Head of caudate nucleus (tissue), 42 donors: ENCODE results near the gene AGMO.
"Not testable (repeated sequence)": the region's sequence is repeated elsewhere in the genome, so short reads cannot be mapped to it uniquely, and the experiment has no call there.

Experiments used
- DNase-seq, 42 donors: peaks; one replicate each; pipeline versions ENCODE4 v3.0.0 to v3.0.0-alpha.2; 2020 to 2021; ENCODE audit warnings: mixed read lengths in 7 of 42
- intact Hi-C: fragments of 100-400 bp; cut with DNase I; formaldehyde crosslinking; loops from one replicate; pipeline ENCODE4 v1.15.0; 2022

Gene AGMO

GRCh38 chr7:15303357-15303756, 258.5 kb downstream of the AGMO start:
- no peak for DNase-seq
- intact Hi-C loops, result loop anchor here (10.0 kb wide), 1 partner anchor 251 kb away; no protein-coding TSS in a partner anchor

- not testable (repeated sequence) for DNase-seq
- intact Hi-C loops, result loop anchor here (10.0 kb wide), 1 partner anchor 254 kb away; no protein-coding TSS in a partner anchor
These were observed 260.8 kb downstream of the AGMO start for GRCh38 chr7:15300986-15301385.

DNA sequence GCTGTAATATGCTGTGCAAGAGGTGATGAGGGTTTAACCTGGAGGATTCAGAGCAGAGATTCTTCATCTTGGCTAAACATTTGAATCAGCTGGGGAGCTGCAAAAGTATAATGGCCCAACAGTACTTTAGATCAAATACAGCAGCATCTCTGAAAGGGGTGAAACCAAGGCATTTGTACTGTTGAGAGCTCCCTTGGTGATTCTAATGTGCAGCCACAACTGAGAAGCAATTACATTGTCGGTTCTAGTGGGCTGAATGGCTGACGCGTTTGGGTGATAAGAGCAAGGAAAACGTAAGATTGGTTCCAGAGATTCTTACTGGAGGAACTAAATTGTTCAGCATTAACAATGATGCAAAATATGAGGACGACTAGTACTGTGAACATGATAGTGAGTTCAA, 269.7 kb downstream of the AGMO start:
- intact Hi-C loops, result no loop called here
- no peak for DNase-seq

GRCh38 chr7:15291699-15292098, 270.1 kb downstream of the AGMO start:
- intact Hi-C loops, result no loop called here
- DNase-seq, result no peak

DNA sequence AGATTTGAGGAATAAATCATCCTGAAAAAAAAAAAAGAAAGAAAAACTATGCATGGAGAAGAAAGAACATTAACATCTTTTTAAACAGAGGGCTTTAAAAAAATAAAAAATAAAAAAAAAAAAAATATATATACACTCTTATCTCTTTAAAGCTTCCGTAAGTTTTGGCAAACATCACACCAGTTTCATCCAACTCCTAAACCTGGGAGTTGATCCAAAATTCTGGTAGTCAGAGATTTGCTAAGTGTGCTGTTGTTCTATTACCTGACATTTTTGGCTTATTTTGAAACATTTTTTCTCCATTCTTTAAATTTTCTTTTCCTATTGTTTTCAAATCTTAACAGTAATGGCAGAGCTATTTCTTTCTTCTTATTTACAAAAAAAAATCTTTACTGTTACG, 273.1 kb downstream of the AGMO start:
- intact Hi-C loops, result no loop called here
- no peak for DNase-seq

DNA sequence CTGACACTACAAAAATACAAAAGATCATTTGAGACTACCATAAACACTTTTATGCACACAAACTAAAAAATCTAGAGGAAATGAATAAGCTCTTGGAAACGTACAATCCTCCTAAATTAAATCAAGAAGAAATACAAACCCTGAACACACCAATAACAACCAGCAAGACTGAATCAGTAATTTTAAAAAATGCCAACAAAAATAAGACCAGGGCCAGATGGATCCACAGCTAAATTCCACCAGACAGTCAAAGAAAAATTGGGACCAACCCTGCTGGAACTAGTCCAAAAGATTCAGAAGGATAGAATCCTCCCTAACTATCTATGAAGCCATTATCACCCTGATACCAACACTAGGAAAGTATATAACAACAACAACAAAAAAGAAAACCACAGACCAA, 277.4 kb downstream of the AGMO start:
- DNase-seq, result no peak
- intact Hi-C loops, result no loop called here

GRCh38 chr7:15280078-15280733, 281.6 kb downstream of the AGMO start:
- intact Hi-C loops, result no loop called here
- DNase-seq, result no peak

DNA sequence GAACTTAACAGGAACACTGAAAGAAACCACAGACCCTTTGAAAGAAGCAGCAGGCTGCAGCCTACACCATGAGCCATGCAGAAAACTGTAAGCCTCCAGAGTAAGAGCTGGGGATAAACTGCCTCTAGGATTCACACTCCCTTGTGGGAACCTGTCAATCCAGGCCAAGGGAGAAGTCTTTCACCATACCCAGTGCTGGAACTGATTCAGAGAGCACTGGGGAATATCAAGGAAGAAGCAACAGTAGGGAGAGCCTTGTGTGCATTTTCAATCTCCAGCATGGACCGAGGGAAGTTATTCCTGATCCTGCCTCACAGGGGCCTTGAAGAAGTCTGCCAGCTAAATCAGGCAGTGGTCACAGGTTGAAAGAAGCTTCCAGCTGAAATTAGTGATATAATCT, 282.2 kb downstream of the AGMO start:
- DNase-seq, result no peak
- intact Hi-C loops, result no loop called here

DNA sequence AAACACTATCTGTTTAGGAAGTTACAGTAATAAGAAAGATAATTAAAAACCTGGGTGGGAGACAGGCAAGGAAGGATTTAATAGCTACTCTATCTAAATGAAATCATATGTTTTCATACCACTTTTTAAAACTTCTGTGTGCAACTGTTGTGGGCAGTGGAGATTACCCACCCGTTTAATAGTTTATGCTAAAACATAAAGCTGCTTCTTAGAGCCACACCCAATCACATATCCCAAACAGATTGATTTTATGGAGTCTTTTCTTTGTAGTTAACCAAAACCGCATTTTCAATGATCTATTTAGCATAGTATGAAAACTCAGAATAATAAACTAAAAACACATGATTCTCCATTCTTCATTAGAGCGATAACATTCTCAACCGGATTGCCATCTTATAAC, 304.1 kb downstream of the AGMO start:
- DNase-seq, result no peak
- intact Hi-C loops, result no loop called here

DNA sequence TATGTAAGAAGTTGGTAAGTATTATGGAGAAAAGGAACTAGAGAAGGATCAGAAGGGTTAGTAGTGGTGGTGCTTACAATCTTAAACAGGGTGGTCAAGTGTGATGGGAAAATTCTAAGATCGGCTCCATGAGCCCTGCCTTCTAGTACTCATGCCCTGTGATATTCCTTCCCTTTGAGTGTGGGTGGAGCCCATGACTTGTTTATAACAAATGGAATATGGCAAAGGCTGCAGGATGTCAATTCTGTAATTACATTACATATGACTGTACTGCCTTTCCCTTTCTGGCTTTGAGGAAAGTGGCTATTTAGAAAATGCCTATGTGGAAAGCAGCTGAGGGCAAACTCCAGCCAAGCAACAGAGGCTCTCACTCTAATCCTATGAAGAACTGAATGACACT, 309.6 kb downstream of the AGMO start:
- intact Hi-C loops, result no loop called here
- DNase-seq, result no peak

GRCh38 chr7:15248514-15248913, 313.3 kb downstream of the AGMO start:
- intact Hi-C loops, result no loop called here
- no peak for DNase-seq

- intact Hi-C loops, result no loop called here
These were observed 316.0 kb downstream of the AGMO start for GRCh38 chr7:15245831-15246230.

GRCh38 chr7:15239801-15240200, 322.0 kb downstream of the AGMO start:
- DNase-seq, result no peak
- intact Hi-C loops, result no loop called here

More at GRCh38 chr7:15245831-15246230, 316.0 kb downstream of the AGMO start:
- DNase-seq, result no peak

DNA sequence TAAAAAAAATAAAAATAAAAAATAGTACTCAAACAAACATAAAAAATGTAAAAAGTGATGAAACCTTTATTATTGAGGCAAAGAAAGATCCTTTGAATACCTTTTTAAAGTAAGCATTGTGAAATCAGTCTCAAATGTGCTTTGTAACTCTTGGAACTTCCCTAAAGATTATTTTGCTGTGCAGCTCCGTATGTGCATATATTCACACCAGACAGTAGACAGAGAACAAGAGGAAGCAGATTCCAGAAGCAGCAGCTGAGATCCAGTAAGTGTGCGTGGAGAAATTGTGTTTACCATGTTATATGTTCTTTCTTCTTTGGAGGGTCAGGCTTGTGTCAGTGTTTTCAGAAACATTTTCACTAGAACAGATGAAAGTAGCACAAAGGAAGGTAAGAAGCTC, 324.9 kb downstream of the AGMO start:
- intact Hi-C loops, result no loop called here
- no peak for DNase-seq

DNA sequence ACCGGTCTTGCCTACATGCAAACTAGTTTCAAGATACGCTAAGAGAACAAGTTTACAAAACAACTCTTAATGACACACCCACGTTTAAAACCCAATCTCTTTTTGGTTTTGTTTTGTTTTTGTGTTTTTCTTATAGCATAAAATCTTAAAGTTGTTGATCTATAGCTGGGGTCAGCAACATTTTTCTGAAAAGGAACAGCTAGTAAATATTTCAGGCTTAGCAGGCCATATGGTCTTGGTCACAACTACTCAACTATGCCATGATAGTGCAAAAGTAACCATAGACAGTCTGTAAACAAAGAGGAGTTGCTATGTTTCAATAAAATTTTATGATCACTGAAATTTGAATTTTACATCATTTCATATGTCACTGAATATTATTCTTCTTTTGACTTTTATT, 327.4 kb downstream of the AGMO start:
- DNase-seq, result no peak
- intact Hi-C loops, result no loop called here

DNA sequence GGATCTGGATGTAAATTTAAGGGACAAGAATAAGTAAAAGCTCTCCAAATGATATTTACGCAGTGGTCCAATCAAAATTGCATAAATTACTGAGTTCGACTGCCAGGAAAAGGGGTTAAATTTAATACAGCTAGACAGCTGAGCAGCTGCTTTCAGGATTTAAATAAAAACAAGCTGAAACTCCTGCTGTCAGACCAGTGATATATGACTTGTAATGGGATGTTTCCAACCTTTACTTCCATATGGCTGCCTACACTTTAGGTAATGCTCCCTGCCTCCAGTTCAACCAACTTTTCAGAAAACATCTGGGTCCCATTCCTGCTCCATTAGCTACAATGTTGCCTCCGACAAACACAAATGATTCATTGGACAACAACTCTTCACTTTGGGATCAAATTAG, 333.0 kb downstream of the AGMO start:
- intact Hi-C loops, result no loop called here
- no peak for DNase-seq

DNA sequence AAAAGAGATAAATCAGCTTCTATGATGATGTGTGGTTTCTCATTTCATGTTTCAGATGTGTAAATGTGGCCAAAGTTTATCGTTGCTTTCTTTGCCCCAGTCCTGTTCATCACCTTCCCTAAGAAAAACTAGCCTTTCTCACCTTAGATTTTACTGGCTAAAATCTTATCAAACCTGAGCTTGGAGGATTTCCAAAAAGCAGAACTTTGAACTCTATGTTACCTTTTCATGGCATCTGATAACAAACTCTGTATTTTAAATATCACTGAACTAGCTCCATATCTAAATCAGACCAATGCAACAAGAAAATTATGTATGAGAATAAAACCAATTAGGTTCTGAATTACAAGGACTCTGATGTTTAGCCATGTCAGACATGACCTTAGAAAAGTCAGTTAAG, 335.8 kb downstream of the AGMO start:
- no peak for DNase-seq
- intact Hi-C loops, result no loop called here

- DNase-seq, result no peak
- intact Hi-C loops, result no loop called here
These were observed 342.1 kb downstream of the AGMO start for GRCh38 chr7:15219758-15220157.

- DNase-seq, result no peak
- intact Hi-C loops, result no loop called here
These were observed 343.6 kb downstream of the AGMO start for GRCh38 chr7:15218261-15218660.

- no peak for DNase-seq
- intact Hi-C loops, result no loop called here
These were observed 346.2 kb downstream of the AGMO start for GRCh38 chr7:15215616-15216015.

DNA sequence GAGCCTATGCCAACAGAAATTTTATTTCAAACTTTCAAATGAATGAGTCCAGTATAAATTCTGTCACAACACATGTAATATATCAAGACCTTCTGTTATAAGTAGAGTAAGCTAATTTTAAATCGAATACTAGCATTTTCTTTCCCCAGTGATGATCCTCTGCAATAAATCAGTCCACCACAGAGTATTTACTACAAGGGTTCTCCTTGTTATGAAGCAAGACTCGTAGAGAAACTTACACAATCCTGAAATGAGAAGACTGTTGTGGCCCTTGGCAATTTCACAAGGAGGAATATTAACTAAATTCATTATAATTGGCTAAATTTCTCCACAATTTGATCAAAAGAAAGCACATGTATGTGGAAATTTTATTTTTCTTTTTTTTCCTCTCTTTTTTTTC, 346.8 kb downstream of the AGMO start:
- intact Hi-C loops, result no loop called here

GRCh38 chr7:15213093-15213492, 348.7 kb downstream of the AGMO start:
- no peak for DNase-seq
- intact Hi-C loops, result no loop called here

More for the DNA sequence above, 346.8 kb downstream of the AGMO start:
- DNase-seq, result no peak
